Mesothelial cell of epicardium (in vitro differentiated cells): Measurements from ENCODE around the gene UQCR11. TPM values are rescaled to one million over a fixed set of nuclear protein-coding genes. Genes with fewer than 3 reads are reported as not detected.

Source experiments
- DNase-seq, 2 experiments: peaks; one replicate each; pipeline ENCODE4 v3.0.0; 2021; ENCODE audit warnings: low spot score in 2 of 2; ENCODE audit not compliant: unreplicated experiment in 2 of 2
- H3K27ac Mint-ChIP-seq: 2 replicates; pipeline ENCODE4 v1.8.0; 2021; ENCODE audit warnings: mixed read lengths
- H3K27me3 Mint-ChIP-seq: 2 replicates; pipeline ENCODE4 v1.8.0; 2021; ENCODE audit warnings: low read depth, mixed read lengths
- H3K36me3 Mint-ChIP-seq: 2 replicates; pipeline ENCODE4 v1.8.0; 2021; ENCODE audit warnings: mixed read lengths
- H3K4me1 Mint-ChIP-seq: 2 replicates; pipeline ENCODE4 v1.8.0; 2021; ENCODE audit warnings: mixed read lengths
- H3K4me3 Mint-ChIP-seq: 2 replicates; pipeline ENCODE4 v1.8.0; 2021; ENCODE audit warnings: mild to moderate bottlenecking, moderate library complexity, mixed read lengths
- H3K9me3 Mint-ChIP-seq: 2 replicates; pipeline ENCODE4 v1.8.0; 2021; ENCODE audit warnings: mixed read lengths
- CTCF ChIP-seq: fragments of 200-600 bp; sonication (generic); IDR thresholded peaks from one replicate; pipeline ENCODE4 v1.5.0; 2021; ENCODE audit warnings: antibody characterized with exemption; ENCODE audit not compliant: unreplicated experiment
- total RNA-seq: library from RNA; stranded (reverse); gene quantifications from 3 replicates; pipeline ENCODE4 v1.2.1, GENCODE V29; 2021

Gene UQCR11
- total RNA-seq, 1 donor from 2014 or later = 143 TPM

GRCh38 chr19:1616396-1616795 lies 11.1 kb upstream of the UQCR11 start:
- Mint-ChIP-seq H3K27me3 (no peaks in the 10 kb centered on the region), H3K4me3 (no peak overlapping the region), H3K9me3 (no peaks in the 10 kb centered on the region), H3K27ac (no peak overlapping the region), H3K4me1 (no peaks in the 10 kb centered on the region), H3K36me3 (peaks cover 42% of the 10 kb centered on the region)
- TF ChIP-seq CTCF = no peak
- no peak for DNase-seq

GRCh38 chr19:1615156-1615765 lies 10.0 kb upstream of the UQCR11 start:
- Mint-ChIP-seq H3K4me1 (no peaks in the 10 kb centered on the region), H3K36me3 (peaks cover 45% of the 10 kb centered on the region), H3K27me3 (no peaks in the 10 kb centered on the region), H3K4me3 (no peak overlapping the region), H3K9me3 (no peaks in the 10 kb centered on the region), H3K27ac (no peak overlapping the region)
- no peak for TF ChIP-seq CTCF
- DNase-seq = no peak

GRCh38 chr19:1613808-1614570 lies 8.7 kb upstream of the UQCR11 start:
- Mint-ChIP-seq H3K9me3 (no peaks in the 10 kb centered on the region), H3K27ac (no peak overlapping the region), H3K4me3 (no peak overlapping the region), H3K36me3 (peaks cover 44% of the 10 kb centered on the region), H3K27me3 (no peaks in the 10 kb centered on the region), H3K4me1 (no peaks in the 10 kb centered on the region)
- TF ChIP-seq CTCF = no peak
- DNase-seq = no peak

- no peaks in the 10 kb centered on the region for H3K9me3 Mint-ChIP-seq
- H3K27ac Mint-ChIP-seq = no peak overlapping the region
- no peak overlapping the region for H3K4me3 Mint-ChIP-seq
- peaks cover 41% of the 10 kb centered on the region for H3K36me3 Mint-ChIP-seq
- DNase-seq = no peak
- no peaks in the 10 kb centered on the region for H3K27me3 Mint-ChIP-seq
- no peaks in the 10 kb centered on the region for H3K4me1 Mint-ChIP-seq
- TF ChIP-seq CTCF = no peak
Measured at GRCh38 chr19:1613146-1613545, 7.9 kb upstream of the UQCR11 start.

GRCh38 chr19:1612114-1613086 lies 7.1 kb upstream of the UQCR11 start:
- no peaks in the 10 kb centered on the region for H3K27me3 Mint-ChIP-seq
- DNase-seq = no peak
- no peak overlapping the region for H3K4me3 Mint-ChIP-seq
- H3K4me1 Mint-ChIP-seq = no peaks in the 10 kb centered on the region
- TF ChIP-seq CTCF = no peak
- H3K36me3 Mint-ChIP-seq = peaks cover 38% of the 10 kb centered on the region
- H3K9me3 Mint-ChIP-seq = no peaks in the 10 kb centered on the region
- H3K27ac Mint-ChIP-seq = no peak overlapping the region
